ENCODE measurements around the gene PREX1.
A peak's percentile ranks its signal among the peaks of the same experiment; 100 is the strongest.
"Not testable (repeated sequence)": the region's sequence is repeated elsewhere in the genome, so short reads cannot be mapped to it uniquely, and the experiment has no call there.

The PREX1 gene

GRCh38 chr20:48770700-48771442 is 56.9 kb downstream of the PREX1 start:
- no peak for DNase-seq

DNA sequence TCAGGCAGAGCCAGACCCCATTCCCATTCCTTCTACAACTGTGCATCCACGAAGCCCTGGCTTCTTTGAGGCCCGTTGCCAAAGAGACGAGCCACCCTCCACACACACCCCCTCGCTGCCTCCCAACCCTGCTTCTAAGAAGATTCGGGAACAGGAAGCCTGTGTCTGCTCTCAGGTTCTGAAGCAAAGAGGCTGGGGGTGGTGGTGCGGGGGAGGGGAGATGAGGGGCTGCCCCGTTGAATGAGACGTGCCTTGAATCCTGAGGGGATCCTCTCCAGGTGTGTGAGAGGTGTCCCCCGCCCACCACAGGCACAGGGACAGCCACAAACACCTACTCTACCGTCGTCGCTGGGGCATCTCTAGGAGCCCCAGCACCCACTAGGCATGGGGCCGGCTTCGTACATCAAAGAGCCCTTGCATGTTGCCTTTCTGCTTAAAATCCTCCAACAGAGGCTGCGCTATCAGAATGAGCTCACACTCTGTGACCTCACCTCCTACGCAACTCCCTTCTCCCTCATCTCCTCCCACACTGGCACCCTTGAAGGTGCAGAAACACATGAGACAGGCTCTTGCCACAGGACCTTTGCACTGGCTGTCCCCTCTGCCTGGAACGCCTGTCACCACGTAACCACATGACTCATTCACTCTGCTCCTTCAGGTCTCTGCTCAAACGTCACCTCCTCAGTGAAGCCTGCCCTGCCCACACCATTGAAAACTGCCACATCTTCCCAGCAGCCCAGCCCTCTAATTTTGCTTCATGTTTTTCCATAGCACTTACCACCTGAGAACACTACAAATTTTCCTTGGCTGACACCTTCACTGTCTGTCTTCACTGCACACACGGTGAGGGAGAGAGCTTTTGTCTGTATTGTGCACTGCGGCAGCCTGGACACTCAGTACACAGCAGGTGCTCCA is 58.5 kb downstream of the PREX1 start:
- peak; percentile 93 for DNase-seq

- peak; percentile 45 for DNase-seq
These were observed 60.5 kb downstream of the PREX1 start for GRCh38 chr20:48766961-48767960.

GRCh38 chr20:48766205-48766604 is 61.6 kb downstream of the PREX1 start:
- DNase-seq, result no peak

GRCh38 chr20:48765359-48765758 is 62.4 kb downstream of the PREX1 start:
- DNase-seq, result no peak

DNA sequence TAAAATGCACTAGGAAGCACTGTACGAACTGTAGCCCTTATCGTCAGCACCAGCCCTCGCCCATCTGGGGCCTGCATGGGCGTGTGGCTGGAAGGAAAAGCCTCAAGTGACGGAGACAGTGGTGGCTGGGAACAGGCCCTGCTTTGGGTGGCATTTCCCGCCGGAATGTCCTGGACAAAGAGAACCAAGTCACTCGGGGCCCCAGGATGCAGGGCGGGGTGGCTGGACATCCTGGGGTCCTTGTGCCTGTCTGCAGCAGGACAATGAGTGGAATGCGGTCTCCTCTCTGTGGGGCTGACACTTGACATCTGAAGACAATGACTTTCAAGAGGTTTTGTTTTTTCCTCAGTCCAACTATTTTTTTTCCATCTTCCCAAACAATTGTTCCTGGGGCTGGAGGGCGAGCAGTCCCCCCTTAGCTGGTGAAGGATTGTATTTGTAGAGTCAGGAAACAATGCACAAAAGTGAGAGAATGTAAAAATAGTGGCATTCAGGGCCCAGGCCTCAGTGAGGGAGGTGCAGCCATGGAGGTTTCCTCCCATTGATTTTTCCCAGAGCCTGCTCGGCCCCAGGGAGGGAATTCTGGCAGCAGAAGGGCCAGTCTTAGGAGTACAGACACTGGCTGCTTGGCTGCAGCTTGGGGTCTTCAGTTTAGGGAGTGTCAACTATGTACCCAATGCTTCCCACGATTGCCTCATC is 64.4 kb downstream of the PREX1 start:
- DNase-seq, result no peak

GRCh38 chr20:48761874-48762273 is 65.9 kb downstream of the PREX1 start:
- no peak for DNase-seq

- peak; percentile 64 for DNase-seq
These were observed 66.6 kb downstream of the PREX1 start for GRCh38 chr20:48761023-48761785.

DNA sequence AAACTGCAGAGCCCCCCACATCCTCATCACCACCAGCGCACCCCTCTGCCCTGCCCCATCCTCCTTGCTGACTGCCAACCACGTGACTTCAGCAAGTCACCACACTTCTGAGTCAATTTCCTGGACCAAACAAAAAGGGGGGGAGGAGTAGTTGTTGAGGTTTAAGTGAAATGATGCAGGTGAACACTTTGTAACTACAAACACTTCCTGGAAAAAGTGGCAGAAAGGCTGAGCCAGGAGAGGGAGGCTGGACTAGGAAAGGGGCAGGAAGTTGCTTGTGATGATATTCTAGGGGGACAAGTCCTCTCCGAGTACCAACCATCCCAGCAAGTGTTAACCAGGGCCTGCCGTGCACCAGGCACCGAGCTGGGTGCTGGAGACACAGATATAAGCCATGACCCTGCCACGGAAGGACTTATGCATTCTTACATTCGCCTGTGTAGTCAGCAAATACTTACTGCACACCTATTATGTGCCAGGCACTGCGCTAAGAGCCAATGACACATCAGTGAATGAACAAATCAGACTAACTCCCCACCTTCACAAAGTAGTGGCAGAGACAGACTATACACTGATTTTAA is 67.3 kb downstream of the PREX1 start:
- DNase-seq, result peak; percentile 67

- no peak for DNase-seq
These were observed 68.1 kb downstream of the PREX1 start for GRCh38 chr20:48759631-48760245.

- peak; percentile 55 for DNase-seq
These were observed 69.5 kb downstream of the PREX1 start for GRCh38 chr20:48758206-48758820.

- not testable (repeated sequence) for DNase-seq
These were observed 71.0 kb downstream of the PREX1 start for GRCh38 chr20:48756774-48757173.

GRCh38 chr20:48754292-48754691 is 73.5 kb downstream of the PREX1 start:
- no peak for DNase-seq

DNA sequence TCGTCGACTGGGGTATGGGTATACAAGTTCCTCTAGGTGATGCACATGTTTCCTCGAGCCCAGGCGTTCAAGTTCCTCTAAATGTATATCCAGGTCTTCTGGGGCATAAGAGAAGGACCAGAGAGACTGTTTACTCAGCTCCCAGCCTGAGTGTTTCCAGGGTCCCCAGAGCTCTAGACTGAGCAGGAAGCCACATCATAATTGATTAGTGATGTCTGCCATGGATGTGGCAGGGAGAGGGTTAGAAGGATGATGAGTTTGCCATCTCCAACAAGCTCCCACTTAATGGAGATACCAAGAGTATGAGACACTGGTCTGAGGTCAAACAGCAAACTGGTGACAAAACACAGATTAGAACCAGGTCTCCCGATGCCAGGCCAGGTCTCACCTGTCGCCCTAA is 74.8 kb downstream of the PREX1 start:
- no peak for DNase-seq

- no peak for DNase-seq
These were observed 75.9 kb downstream of the PREX1 start for GRCh38 chr20:48751871-48752270.

DNA sequence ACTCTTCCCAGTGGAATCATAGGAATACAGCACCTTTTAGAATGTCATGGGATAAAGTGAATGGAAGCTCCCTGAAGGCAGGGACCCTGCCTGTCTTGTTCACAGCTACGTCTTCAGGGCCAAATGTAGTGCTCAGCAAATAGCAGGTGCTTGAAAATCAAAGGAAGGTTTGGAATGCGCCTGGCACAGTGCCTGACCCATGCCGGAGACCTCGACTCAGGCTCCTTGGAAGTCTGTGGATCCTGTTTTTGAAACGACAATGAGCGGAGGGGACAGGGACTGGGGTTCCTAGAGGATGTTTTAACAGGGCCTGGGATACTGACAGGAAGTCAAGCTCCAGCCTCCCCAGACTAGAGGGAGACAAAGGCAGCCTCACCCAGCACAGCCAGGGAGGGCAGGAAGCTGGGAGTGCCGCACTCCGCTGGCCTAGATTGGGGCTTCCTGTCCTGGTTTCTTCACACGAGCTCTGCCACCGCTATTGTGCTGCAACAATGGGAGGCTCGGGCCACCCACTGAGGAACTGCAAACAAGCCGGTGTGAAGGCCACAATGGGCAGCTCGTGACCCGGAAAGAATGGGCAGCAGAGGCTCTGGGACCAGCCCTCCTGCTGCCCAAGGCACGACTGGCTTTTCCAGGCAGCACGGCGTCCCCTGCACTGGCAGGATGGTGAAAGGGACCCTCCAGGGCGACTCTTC is 76.7 kb downstream of the PREX1 start:
- DNase-seq, result peak; percentile 38

- DNase-seq, result no peak
These were observed 77.4 kb downstream of the PREX1 start for GRCh38 chr20:48750376-48750775.

GRCh38 chr20:48749437-48749836 is 78.4 kb downstream of the PREX1 start:
- no peak for DNase-seq

DNA sequence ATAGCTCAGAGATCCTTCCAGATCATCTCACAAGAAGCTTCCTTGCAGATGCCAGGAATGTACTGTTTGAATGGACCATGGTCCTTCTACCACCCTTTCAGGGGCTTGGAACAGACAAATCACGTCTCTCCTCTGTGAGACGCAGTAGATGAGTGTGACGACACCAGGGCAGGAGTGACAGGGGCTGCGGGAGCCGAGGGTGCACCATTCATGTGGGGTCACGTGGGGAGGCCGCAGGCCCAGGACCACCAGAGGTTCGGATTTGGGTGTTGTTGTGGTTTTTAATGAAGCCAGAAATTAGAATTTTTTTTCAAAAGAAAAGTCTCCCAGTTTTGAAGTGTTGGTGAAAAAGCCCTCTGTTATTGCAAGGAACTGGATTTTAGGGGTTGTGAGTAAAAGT is 79.2 kb downstream of the PREX1 start:
- DNase-seq, result no peak
